Effector CD8-positive, alpha-beta T cell (primary cell): ENCODE measurements around the gene OST4.
"Not testable (repeated sequence)": the region's sequence is repeated elsewhere in the genome, so short reads cannot be mapped to it uniquely, and the experiment has no call there.

Experiments
- DNase-seq: peaks from one replicate; lab custom pipeline; 2025; lab: John Stamatoyannopoulos, UW

Gene OST4

GRCh38 chr2:27079233-27080139 is 8.0 kb upstream of the OST4 start:
- DNase-seq, result no peak

- DNase-seq, result no peak
Measured at GRCh38 chr2:27078267-27079194, 7.1 kb upstream of the OST4 start, which contains the start of gene EMILIN1. EMILIN1 (plus strand) TSS chr2:27078615; CDS start chr2:27079066, 451 bp downstream.

- DNase-seq, result no peak
Measured at GRCh38 chr2:27077231-27077630, 5.8 kb upstream of the OST4 start.

GRCh38 chr2:27076323-27076722 is 4.9 kb upstream of the OST4 start:
- DNase-seq, result no peak

GRCh38 chr2:27075566-27075871 is 4.1 kb upstream of the OST4 start:
- not testable (repeated sequence) for DNase-seq

GRCh38 chr2:27074738-27075565 is 3.5 kb upstream of the OST4 start:
- peak; percentile 25 for DNase-seq

- DNase-seq, result no peak
Measured at GRCh38 chr2:27073782-27074181, 2.3 kb upstream of the OST4 start.

GRCh38 chr2:27072920-27073319 is 1.5 kb upstream of the OST4 start:
- no peak for DNase-seq

GRCh38 chr2:27071990-27072830 is 756 bp upstream of the OST4 start:
- DNase-seq, result no peak

GRCh38 chr2:27070653-27071276 is 689 bp downstream of the OST4 start:
- DNase-seq, result no peak

- no peak for DNase-seq
Measured at GRCh38 chr2:27069961-27070618, 1.4 kb downstream of the OST4 start.

- no peak for DNase-seq
Measured at GRCh38 chr2:27069436-27069835, 2.0 kb downstream of the OST4 start.

GRCh38 chr2:27067385-27067784 is 4.1 kb downstream of the OST4 start:
- no peak for DNase-seq

- no peak for DNase-seq
Measured at GRCh38 chr2:27065128-27065527, 6.3 kb downstream of the OST4 start.

GRCh38 chr2:27060323-27060722 is 11.1 kb downstream of the OST4 start:
- no peak for DNase-seq

- no peak for DNase-seq
Measured at GRCh38 chr2:27059141-27059820, 12.2 kb downstream of the OST4 start.

GRCh38 chr2:27058210-27058609 is 13.2 kb downstream of the OST4 start:
- no peak for DNase-seq

- DNase-seq, result no peak
Measured at GRCh38 chr2:27057184-27057583, 14.3 kb downstream of the OST4 start.

GRCh38 chr2:27054721-27055120 is 16.7 kb downstream of the OST4 start:
- no peak for DNase-seq
